ENCODE results near the gene VWF. TPM values are rescaled to one million over a fixed set of nuclear protein-coding genes. Genes with fewer than 3 reads are reported as not detected.

Gene VWF
- total and polyA plus RNA-seq, 2 experiments from 2014 or later: 0.42 to 0.56 TPM

DNA sequence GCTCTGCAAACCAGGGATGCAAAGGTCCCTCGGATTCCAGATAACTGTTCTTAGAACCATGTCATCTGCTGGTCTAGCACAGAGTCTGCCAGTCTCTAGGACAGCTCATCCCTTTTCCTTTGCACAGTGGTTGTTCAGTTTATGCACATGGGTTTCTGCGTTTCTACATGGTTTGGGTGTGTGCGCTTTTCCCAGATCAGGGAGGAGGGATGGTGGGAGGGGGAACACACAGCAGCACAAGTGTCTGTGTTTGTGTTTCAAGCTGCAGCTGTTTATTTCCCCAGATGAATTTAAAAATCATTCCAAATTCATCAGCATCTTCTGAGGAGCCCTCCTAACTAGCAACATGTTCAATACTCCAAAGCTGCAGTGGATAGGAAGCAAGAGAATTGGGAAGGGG lies 224.8 kb downstream of the VWF start:
- Histone ChIP-seq H3K9me2 (ENCODE audit: insufficient read depth) (0 out of 2 replicates have a peak, but pooled peaks cover 7% of the 10 kb centered on the region), H3F3A (replicated peaks; ENCODE audit: low read depth) (no peaks in the 10 kb centered on the region), H3K4me2 (no peak overlapping the region), H3K4me3 (no peak overlapping the region), H3K4me1 (ENCODE audit: insufficient read depth) (no peaks in the 10 kb centered on the region), H3K27ac (ENCODE audit: low read depth) (no peak overlapping the region), H3K36me3 (ENCODE audit: insufficient read depth) (no peaks in the 10 kb centered on the region), H4K20me1 (replicated peaks; ENCODE audit: insufficient read depth) (no peaks in the 10 kb centered on the region), H2AFZ (no peak overlapping the region), H3K79me2 (replicated peaks; ENCODE audit: insufficient read depth) (no peaks in the 10 kb centered on the region), H3K27me3 (ENCODE audit: insufficient read depth) (no peaks in the 10 kb centered on the region)
- H3K36me3 Mint-ChIP-seq (ENCODE audit: low read depth): 0 out of 3 replicates have a peak, but pooled peaks cover 3% of the 10 kb centered on the region
- H3K27ac Mint-ChIP-seq: no peak overlapping the region
- TF ChIP-seq ZNF331 (CRISPR knock-in tag; IDR thresholded peaks at IDR 0.05; ENCODE audit: low read depth): no peak
- TF ChIP-seq, protein P1, sequence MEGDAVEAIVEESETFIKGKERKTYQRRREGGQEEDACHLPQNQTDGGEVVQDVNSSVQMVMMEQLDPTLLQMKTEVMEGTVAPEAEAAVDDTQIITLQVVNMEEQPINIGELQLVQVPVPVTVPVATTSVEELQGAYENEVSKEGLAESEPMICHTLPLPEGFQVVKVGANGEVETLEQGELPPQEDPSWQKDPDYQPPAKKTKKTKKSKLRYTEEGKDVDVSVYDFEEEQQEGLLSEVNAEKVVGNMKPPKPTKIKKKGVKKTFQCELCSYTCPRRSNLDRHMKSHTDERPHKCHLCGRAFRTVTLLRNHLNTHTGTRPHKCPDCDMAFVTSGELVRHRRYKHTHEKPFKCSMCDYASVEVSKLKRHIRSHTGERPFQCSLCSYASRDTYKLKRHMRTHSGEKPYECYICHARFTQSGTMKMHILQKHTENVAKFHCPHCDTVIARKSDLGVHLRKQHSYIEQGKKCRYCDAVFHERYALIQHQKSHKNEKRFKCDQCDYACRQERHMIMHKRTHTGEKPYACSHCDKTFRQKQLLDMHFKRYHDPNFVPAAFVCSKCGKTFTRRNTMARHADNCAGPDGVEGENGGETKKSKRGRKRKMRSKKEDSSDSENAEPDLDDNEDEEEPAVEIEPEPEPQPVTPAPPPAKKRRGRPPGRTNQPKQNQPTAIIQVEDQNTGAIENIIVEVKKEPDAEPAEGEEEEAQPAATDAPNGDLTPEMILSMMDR (conservative IDR thresholded peaks at IDR 0.05; ENCODE audit: low read depth in 2 of 2): no peak
- TF ChIP-seq NANOG (IDR thresholded peaks at IDR 0.05; ENCODE audit: borderline replicate concordance): no peak
- TF ChIP-seq STAT1 (IDR thresholded peaks at IDR 0.05; ENCODE audit: unreplicated experiment): no peak
- TF ChIP-seq, protein P2, sequence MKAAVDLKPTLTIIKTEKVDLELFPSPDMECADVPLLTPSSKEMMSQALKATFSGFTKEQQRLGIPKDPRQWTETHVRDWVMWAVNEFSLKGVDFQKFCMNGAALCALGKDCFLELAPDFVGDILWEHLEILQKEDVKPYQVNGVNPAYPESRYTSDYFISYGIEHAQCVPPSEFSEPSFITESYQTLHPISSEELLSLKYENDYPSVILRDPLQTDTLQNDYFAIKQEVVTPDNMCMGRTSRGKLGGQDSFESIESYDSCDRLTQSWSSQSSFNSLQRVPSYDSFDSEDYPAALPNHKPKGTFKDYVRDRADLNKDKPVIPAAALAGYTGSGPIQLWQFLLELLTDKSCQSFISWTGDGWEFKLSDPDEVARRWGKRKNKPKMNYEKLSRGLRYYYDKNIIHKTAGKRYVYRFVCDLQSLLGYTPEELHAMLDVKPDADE (IDR thresholded peaks at IDR 0.05): no peak
- no peak for TF ChIP-seq CREB1 (CRISPR knock-in tag; IDR thresholded peaks at IDR 0.05; ENCODE audit: low read depth)
- no peak overlapping the region for H3K4me3 Mint-ChIP-seq
- DNase-seq (ENCODE audit: low spot score) (no peak), ATAC-seq (no peak)
- peaks cover 12% of the 10 kb centered on the region for H3K4me1 Mint-ChIP-seq
- H3K27me3 Mint-ChIP-seq (ENCODE audit: insufficient read depth, low read depth, poor library complexity): no peaks in the 10 kb centered on the region
- H3K9me3 Mint-ChIP-seq: peaks cover 5% of the 10 kb centered on the region; the same call in 2 of the 3 replicates

DNA sequence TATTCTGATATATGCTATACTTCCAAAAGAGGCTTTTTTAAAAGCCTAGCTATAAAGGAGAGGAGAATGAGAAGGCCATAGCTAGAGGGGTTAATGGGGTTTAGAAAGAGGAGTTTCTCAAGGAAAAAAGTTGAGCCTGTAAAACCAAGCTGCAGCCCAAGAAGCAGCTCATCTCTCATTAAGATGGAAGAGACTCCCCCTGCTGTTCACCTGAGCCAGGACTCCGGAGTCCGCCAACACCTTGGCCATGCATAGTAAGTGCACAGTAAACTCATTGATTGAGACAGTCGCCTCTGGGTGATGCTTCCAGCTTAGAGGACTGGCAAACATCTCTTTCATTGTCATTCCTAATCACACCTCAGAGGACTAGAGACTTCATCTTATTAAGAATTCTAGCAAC lies 225.6 kb downstream of the VWF start:
- peaks cover 12% of the 10 kb centered on the region; the same call in 2 of the 3 replicates for H3K9me3 Mint-ChIP-seq
- Histone ChIP-seq H2AFZ (no peak overlapping the region), H3K79me2 (replicated peaks; ENCODE audit: insufficient read depth) (no peaks in the 10 kb centered on the region), H3K9me2 (ENCODE audit: insufficient read depth) (0 out of 2 replicates have a peak, but pooled peaks cover 7% of the 10 kb centered on the region), H3F3A (replicated peaks; ENCODE audit: low read depth) (no peaks in the 10 kb centered on the region), H3K4me1 (ENCODE audit: insufficient read depth) (no peaks in the 10 kb centered on the region), H3K36me3 (ENCODE audit: insufficient read depth) (no peaks in the 10 kb centered on the region), H3K4me2 (no peak overlapping the region), H3K27me3 (ENCODE audit: insufficient read depth) (no peaks in the 10 kb centered on the region), H3K27ac (ENCODE audit: low read depth) (no peak overlapping the region), H3K4me3 (no peak overlapping the region), H4K20me1 (replicated peaks; ENCODE audit: insufficient read depth) (no peaks in the 10 kb centered on the region)
- no peaks in the 10 kb centered on the region for H3K27me3 Mint-ChIP-seq (ENCODE audit: insufficient read depth, low read depth, poor library complexity)
- TF ChIP-seq, protein P1 (conservative IDR thresholded peaks at IDR 0.05; ENCODE audit: low read depth in 2 of 2): peak; percentile 48 to 74
- no peak for TF ChIP-seq ZNF331 (CRISPR knock-in tag; IDR thresholded peaks at IDR 0.05; ENCODE audit: low read depth)
- peaks cover 6% of the 10 kb centered on the region; the same call in 1 of the 3 replicates for H3K36me3 Mint-ChIP-seq (ENCODE audit: low read depth)
- no peak overlapping the region for H3K27ac Mint-ChIP-seq
- peaks cover 12% of the 10 kb centered on the region for H3K4me1 Mint-ChIP-seq
- H3K4me3 Mint-ChIP-seq: no peak overlapping the region
- DNase-seq (ENCODE audit: low spot score) (peak; percentile 76), ATAC-seq (peak; percentile 91)

Small RNA genes within 50 kb of the gene (small RNA-seq; reads per million reads assigned to genes)
- not detected for gene RN7SL69P (ENCODE audit: low replicate concordance)

Other genes starting within 250 kb of the VWF start
- 3.3 and 4.6 TPM in 2 replicates for gene ANO2, start 179.4 kb downstream of the VWF start, total RNA-seq (2014; rRNA removed; shearing (Covaris generic))
- 1.9 and 2.3 TPM in 2 replicates for gene ANO2, start 179.4 kb downstream of the VWF start, polyA plus RNA-seq (2016; fragmentation: Nextera tagmentation; extraction: Ambion mirVana)
- gene CD9, start 75.7 kb upstream of the VWF start, total RNA-seq (2014; rRNA removed; shearing (Covaris generic)): 222 and 227 TPM in 2 replicates
- 250 and 251 TPM in 2 replicates for gene CD9, start 75.7 kb upstream of the VWF start, polyA plus RNA-seq (2016; fragmentation: Nextera tagmentation; extraction: Ambion mirVana)
- gene PLEKHG6, start 186.0 kb upstream of the VWF start, total RNA-seq (2014; rRNA removed; shearing (Covaris generic)): 21.3 and 174 TPM in 2 replicates
- 15.7 and 18.0 TPM in 2 replicates for gene PLEKHG6, start 186.0 kb upstream of the VWF start, polyA plus RNA-seq (2016; fragmentation: Nextera tagmentation; extraction: Ambion mirVana)
- 36.7 and 43.4 TPM in 2 replicates for gene TNFRSF1A, start 217.4 kb upstream of the VWF start, total RNA-seq (2014; rRNA removed; shearing (Covaris generic))
- gene TNFRSF1A, start 217.4 kb upstream of the VWF start, polyA plus RNA-seq (2016; fragmentation: Nextera tagmentation; extraction: Ambion mirVana): 24.3 and 28.5 TPM in 2 replicates